Measurements from ENCODE around the gene DGKE. TPM values are rescaled to one million over a fixed set of nuclear protein-coding genes. Genes with fewer than 3 reads are reported as not detected.
A peak's percentile ranks its signal among the peaks of the same experiment; 100 is the strongest.

The DGKE gene
- polyA plus RNA-seq, 4 donors, result 0.27 to 2.8 (median 1.3) TPM

- DNase-seq (peak in 1 of 2 donors; percentile 52), FAIRE-seq (no peak)
- Histone ChIP-seq H3K27me3 (ENCODE audit: control insufficient read depth in 3 of 3, insufficient read depth in 3 of 3, low read length in 3 of 3) (no peaks in the 10 kb centered on the region), H3K4me1 (ENCODE audit: control insufficient read depth in 3 of 3, insufficient read depth in 2 of 3, low read depth in 1 of 3, low read length in 2 of 3) (no peaks in the 10 kb centered on the region), H3K4me3 (ENCODE audit: low read depth in 1 of 3, low read length in 3 of 3) (no peak overlapping the region), H3K27ac (ENCODE audit: low read depth in 1 of 3, low read length in 2 of 3) (peak overlapping the region in 1 of 3 donors; percentile 53), H3K36me3 (ENCODE audit: control insufficient read depth in 3 of 3, insufficient read depth in 2 of 3, low read depth in 1 of 3, low read length in 3 of 3) (peaks cover 47 to 92% (median 48%) of the 10 kb centered on the region in 3 donors), H3K9me3 (ENCODE audit: control insufficient read depth in 2 of 2, insufficient read depth in 1 of 2, low read depth in 1 of 2, low read length in 1 of 2) (no peaks in the 10 kb centered on the region)
- WGBS, 3 donors, result 75 to 87% (median 77%) methylated on average over 14 of the region's 14 CpGs
Measured at GRCh38 chr17:56897646-56898424, 63.9 kb downstream of the DGKE start.

DNA sequence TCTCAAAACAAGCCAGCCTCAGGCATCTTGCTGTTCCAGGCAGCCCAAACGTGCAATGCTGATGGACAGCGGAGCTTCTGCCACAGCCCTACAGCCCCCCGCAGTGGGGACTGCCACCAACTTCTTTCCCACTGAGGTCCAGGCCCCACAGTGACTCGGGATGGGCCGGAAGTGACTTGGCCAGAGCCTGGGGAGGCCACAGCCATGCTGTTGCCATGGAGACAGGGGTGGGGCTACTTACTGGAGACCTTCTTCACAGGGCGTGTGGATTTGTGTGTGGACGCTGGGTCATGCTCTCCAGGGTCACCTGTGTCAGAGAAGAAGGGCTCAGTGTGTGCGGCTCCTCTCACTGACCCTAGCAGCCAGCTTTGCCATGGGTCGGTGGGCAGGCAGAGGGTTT is 64.9 kb downstream of the DGKE start:
- no peak for DNase-seq
- no peaks in the 10 kb centered on the region for H3K9me3 ChIP-seq (ENCODE audit: control insufficient read depth in 2 of 2, insufficient read depth in 1 of 2, low read depth in 1 of 2, low read length in 1 of 2)
- peaks cover 46 to 91% (median 48%) of the 10 kb centered on the region in 3 donors for H3K36me3 ChIP-seq (ENCODE audit: control insufficient read depth in 3 of 3, insufficient read depth in 2 of 3, low read depth in 1 of 3, low read length in 3 of 3)
- no peaks in the 10 kb centered on the region for H3K4me1 ChIP-seq (ENCODE audit: control insufficient read depth in 3 of 3, insufficient read depth in 2 of 3, low read depth in 1 of 3, low read length in 2 of 3)
- H3K27ac ChIP-seq (ENCODE audit: low read depth in 1 of 3, low read length in 2 of 3), result no peak overlapping the region
- 62 to 75% (median 71%) methylated on average over 9 of the region's 9 CpGs for WGBS, 3 donors
- H3K27me3 ChIP-seq (ENCODE audit: control insufficient read depth in 3 of 3, insufficient read depth in 3 of 3, low read length in 3 of 3), result no peaks in the 10 kb centered on the region
- no peak overlapping the region for H3K4me3 ChIP-seq (ENCODE audit: low read depth in 1 of 3, low read length in 3 of 3)
- FAIRE-seq, result no peak

- H3K36me3 ChIP-seq (ENCODE audit: control insufficient read depth in 3 of 3, insufficient read depth in 2 of 3, low read depth in 1 of 3, low read length in 3 of 3), result peaks cover 46 to 92% (median 47%) of the 10 kb centered on the region in 3 donors
- H3K27me3 ChIP-seq (ENCODE audit: control insufficient read depth in 3 of 3, insufficient read depth in 3 of 3, low read length in 3 of 3), result no peaks in the 10 kb centered on the region
- WGBS, 3 donors, result 93 to 97% (median 95%) methylated on average over 7 of the region's 7 CpGs
Measured at GRCh38 chr17:56899403-56899802, 65.5 kb downstream of the DGKE start.

DNA sequence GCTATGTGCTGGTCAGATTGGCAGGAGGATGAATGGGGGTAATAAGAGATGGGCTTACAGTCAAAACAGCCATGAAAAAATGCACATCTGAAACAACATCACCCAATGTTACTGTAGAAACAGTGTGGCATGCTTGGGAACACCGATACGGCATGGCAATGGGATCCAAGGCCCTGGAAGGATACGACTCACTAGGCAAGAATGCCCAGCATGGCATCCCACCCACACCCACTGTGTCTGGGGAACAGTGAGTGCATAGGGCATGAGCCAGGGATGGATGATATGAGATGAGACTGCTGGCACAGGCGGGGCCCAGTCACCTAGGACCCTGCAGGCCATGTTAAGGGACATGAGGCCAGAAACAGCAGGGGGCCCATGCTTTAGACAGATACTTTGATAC is 68.4 kb downstream of the DGKE start:
- Histone ChIP-seq H3K9me3 (ENCODE audit: control insufficient read depth in 2 of 2, insufficient read depth in 1 of 2, low read depth in 1 of 2, low read length in 1 of 2) (no peaks in the 10 kb centered on the region), H3K27me3 (ENCODE audit: control insufficient read depth in 3 of 3, insufficient read depth in 3 of 3, low read length in 3 of 3) (no peaks in the 10 kb centered on the region), H3K4me3 (ENCODE audit: low read depth in 1 of 3, low read length in 3 of 3) (no peak overlapping the region), H3K36me3 (ENCODE audit: control insufficient read depth in 3 of 3, insufficient read depth in 2 of 3, low read depth in 1 of 3, low read length in 3 of 3) (peaks cover 42 to 77% (median 45%) of the 10 kb centered on the region in 3 donors), H3K4me1 (ENCODE audit: control insufficient read depth in 3 of 3, insufficient read depth in 2 of 3, low read depth in 1 of 3, low read length in 2 of 3) (no peaks in the 10 kb centered on the region), H3K27ac (ENCODE audit: low read depth in 1 of 3, low read length in 2 of 3) (no peak overlapping the region)
- DNase-seq, result no peak
- FAIRE-seq, result no peak
- WGBS, 3 donors, result 93 to 100% (median 96%) methylated on average over 4 of the region's 4 CpGs

More at GRCh38 chr17:56899403-56899802, 65.5 kb downstream of the DGKE start:
- no peak for FAIRE-seq
- Histone ChIP-seq H3K4me3 (ENCODE audit: low read depth in 1 of 3, low read length in 3 of 3) (no peak overlapping the region), H3K9me3 (ENCODE audit: control insufficient read depth in 2 of 2, insufficient read depth in 1 of 2, low read depth in 1 of 2, low read length in 1 of 2) (no peaks in the 10 kb centered on the region), H3K4me1 (ENCODE audit: control insufficient read depth in 3 of 3, insufficient read depth in 2 of 3, low read depth in 1 of 3, low read length in 2 of 3) (no peaks in the 10 kb centered on the region), H3K27ac (ENCODE audit: low read depth in 1 of 3, low read length in 2 of 3) (no peak overlapping the region)
- no peak for DNase-seq

DNA sequence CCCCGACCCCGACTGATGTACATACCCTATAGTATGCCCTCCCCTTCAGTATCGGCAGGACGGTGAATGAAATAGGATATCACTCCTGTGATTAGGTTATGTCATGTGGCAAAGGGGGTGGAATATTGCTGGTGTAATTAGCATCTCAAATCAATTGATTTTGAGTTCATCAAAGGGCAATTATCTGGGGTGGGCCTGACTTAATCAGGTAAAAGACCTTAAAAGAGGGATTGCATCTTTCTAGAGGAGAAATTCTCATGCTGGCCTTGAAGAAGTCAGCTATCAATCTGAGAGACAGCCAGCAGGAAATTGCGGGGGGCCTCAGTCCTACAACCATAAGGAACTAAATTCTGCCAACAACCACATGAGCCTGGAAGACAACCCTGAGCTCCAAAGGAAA is 69.6 kb downstream of the DGKE start:
- FAIRE-seq, result no peak
- Histone ChIP-seq H3K27me3 (ENCODE audit: control insufficient read depth in 3 of 3, insufficient read depth in 3 of 3, low read length in 3 of 3) (no peaks in the 10 kb centered on the region), H3K27ac (ENCODE audit: low read depth in 1 of 3, low read length in 2 of 3) (no peak overlapping the region), H3K4me3 (ENCODE audit: low read depth in 1 of 3, low read length in 3 of 3) (no peak overlapping the region), H3K9me3 (ENCODE audit: control insufficient read depth in 2 of 2, insufficient read depth in 1 of 2, low read depth in 1 of 2, low read length in 1 of 2) (no peaks in the 10 kb centered on the region), H3K36me3 (ENCODE audit: control insufficient read depth in 3 of 3, insufficient read depth in 2 of 3, low read depth in 1 of 3, low read length in 3 of 3) (peaks cover 34 to 77% (median 50%) of the 10 kb centered on the region in 3 donors), H3K4me1 (ENCODE audit: control insufficient read depth in 3 of 3, insufficient read depth in 2 of 3, low read depth in 1 of 3, low read length in 2 of 3) (peaks cover 0 to 1% (median under 1%) of the 10 kb centered on the region in 3 donors)
- no peak for DNase-seq
- WGBS, 3 donors, result 88 to 98% (median 96%) methylated on average over 5 of the region's 5 CpGs

GRCh38 chr17:56908001-56908542 is 74.1 kb downstream of the DGKE start:
- Histone ChIP-seq H3K4me3 (ENCODE audit: low read depth in 1 of 3, low read length in 3 of 3) (no peak overlapping the region), H3K4me1 (ENCODE audit: control insufficient read depth in 3 of 3, insufficient read depth in 2 of 3, low read depth in 1 of 3, low read length in 2 of 3) (peaks cover 5 to 13% (median 12%) of the 10 kb centered on the region in 3 donors), H3K27me3 (ENCODE audit: control insufficient read depth in 3 of 3, insufficient read depth in 3 of 3, low read length in 3 of 3) (no peaks in the 10 kb centered on the region), H3K36me3 (ENCODE audit: control insufficient read depth in 3 of 3, insufficient read depth in 2 of 3, low read depth in 1 of 3, low read length in 3 of 3) (peaks cover 7 to 51% (median 27%) of the 10 kb centered on the region in 3 donors), H3K9me3 (ENCODE audit: control insufficient read depth in 2 of 2, insufficient read depth in 1 of 2, low read depth in 1 of 2, low read length in 1 of 2) (no peaks in the 10 kb centered on the region), H3K27ac (ENCODE audit: low read depth in 1 of 3, low read length in 2 of 3) (peak overlapping the region in 1 of 3 donors; percentile 40)
- DNase-seq (peak in 1 of 2 donors; percentile 56), FAIRE-seq (no peak)
- 58 to 66% (median 59%) methylated on average over 9 of the region's 9 CpGs for WGBS, 3 donors

DNA sequence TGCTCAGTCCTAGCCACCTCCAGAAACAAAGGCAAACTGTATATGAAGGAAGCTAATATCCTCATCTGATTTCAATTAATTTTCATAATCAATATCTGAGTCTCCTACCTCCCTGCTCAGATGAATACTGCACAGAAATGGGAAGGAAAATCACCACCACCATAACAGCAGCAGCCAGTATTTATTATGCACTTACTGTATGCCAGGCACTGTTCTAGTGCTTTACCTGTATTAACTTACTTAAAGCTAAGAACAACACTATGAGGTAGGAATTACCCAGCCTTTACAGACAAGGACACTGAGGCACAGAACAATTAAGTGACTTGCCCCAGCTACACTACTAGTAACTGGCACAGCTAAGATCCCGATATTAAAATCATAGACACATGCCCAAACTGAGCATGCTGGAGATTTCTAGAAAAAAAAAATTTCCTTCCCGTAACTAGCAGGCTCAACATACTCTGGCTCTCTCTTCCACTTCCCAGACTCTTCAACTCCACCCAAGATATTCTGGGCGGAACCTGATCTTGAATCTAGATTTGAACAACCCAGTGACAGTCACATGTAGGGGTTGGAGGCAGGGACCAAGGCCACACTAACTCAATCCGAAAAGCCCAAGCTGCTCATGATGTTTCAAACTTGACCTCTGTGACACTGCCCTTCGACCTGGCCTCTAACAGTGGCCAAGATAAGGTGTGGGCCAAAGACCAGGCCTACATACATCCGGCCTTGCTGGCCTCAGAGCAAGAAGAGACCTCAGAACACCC is 76.0 kb downstream of the DGKE start:
- DNase-seq (peak; percentile 53 to 81), FAIRE-seq (no peak)
- Histone ChIP-seq H3K27me3 (ENCODE audit: control insufficient read depth in 3 of 3, insufficient read depth in 3 of 3, low read length in 3 of 3) (no peaks in the 10 kb centered on the region), H3K36me3 (ENCODE audit: control insufficient read depth in 3 of 3, insufficient read depth in 2 of 3, low read depth in 1 of 3, low read length in 3 of 3) (peaks cover 4 to 37% (median 18%) of the 10 kb centered on the region in 3 donors), H3K4me1 (ENCODE audit: control insufficient read depth in 3 of 3, insufficient read depth in 2 of 3, low read depth in 1 of 3, low read length in 2 of 3) (peaks cover 5 to 16% (median 12%) of the 10 kb centered on the region in 3 donors), H3K9me3 (ENCODE audit: control insufficient read depth in 2 of 2, insufficient read depth in 1 of 2, low read depth in 1 of 2, low read length in 1 of 2) (no peaks in the 10 kb centered on the region), H3K27ac (ENCODE audit: low read depth in 1 of 3, low read length in 2 of 3) (peak overlapping the region; percentile 25 to 73 (median 65)), H3K4me3 (ENCODE audit: low read depth in 1 of 3, low read length in 3 of 3) (peak overlapping the region in 1 of 3 donors; percentile 17)
- 36 to 43% (median 41%) methylated on average over 6 of the region's 6 CpGs for WGBS, 3 donors

GRCh38 chr17:56910509-56911235 is 76.7 kb downstream of the DGKE start:
- no peak overlapping the region for H3K4me3 ChIP-seq (ENCODE audit: low read depth in 1 of 3, low read length in 3 of 3)
- H3K27me3 ChIP-seq (ENCODE audit: control insufficient read depth in 3 of 3, insufficient read depth in 3 of 3, low read length in 3 of 3), result no peaks in the 10 kb centered on the region
- H3K4me1 ChIP-seq (ENCODE audit: control insufficient read depth in 3 of 3, insufficient read depth in 2 of 3, low read depth in 1 of 3, low read length in 2 of 3), result peaks cover 5 to 23% (median 12%) of the 10 kb centered on the region in 3 donors
- 71 to 72% (median 71%) methylated on average over 7 of the region's 7 CpGs for WGBS, 3 donors
- H3K36me3 ChIP-seq (ENCODE audit: control insufficient read depth in 3 of 3, insufficient read depth in 2 of 3, low read depth in 1 of 3, low read length in 3 of 3), result peaks cover 4 to 34% (median 15%) of the 10 kb centered on the region in 3 donors
- H3K9me3 ChIP-seq (ENCODE audit: control insufficient read depth in 2 of 2, insufficient read depth in 1 of 2, low read depth in 1 of 2, low read length in 1 of 2), result no peaks in the 10 kb centered on the region
- DNase-seq (no peak), FAIRE-seq (no peak)
- peak overlapping the region; percentile 25 to 73 (median 65) for H3K27ac ChIP-seq (ENCODE audit: low read depth in 1 of 3, low read length in 2 of 3)
